NCI-H187 treated with DMSO at 0.1 percent for 48 hours (cell line): ENCODE results near the gene USF3.
A peak's percentile ranks its signal among the peaks of the same experiment; 100 is the strongest.

Experiments used
- DNase-seq: peaks from one replicate; lab custom pipeline; 2025; lab: John Stamatoyannopoulos, UW

Gene USF3

GRCh38 chr3:113698213-113698742 is 1.8 kb upstream of the USF3 start:
- DNase-seq = no peak

- no peak for DNase-seq
These were observed 1.2 kb upstream of the USF3 start for GRCh38 chr3:113697500-113698090.

GRCh38 chr3:113696658-113697499 is 437 bp upstream of the USF3 start:
- peak; percentile 96 for DNase-seq

- DNase-seq = no peak
These were observed 1.0 kb downstream of the USF3 start for GRCh38 chr3:113695431-113695785.

- no peak for DNase-seq
These were observed 6.0 kb downstream of the USF3 start for GRCh38 chr3:113690482-113690881.

GRCh38 chr3:113685956-113686721 is 10.3 kb downstream of the USF3 start:
- no peak for DNase-seq

GRCh38 chr3:113685124-113685523 is 11.3 kb downstream of the USF3 start:
- no peak for DNase-seq

- no peak for DNase-seq
These were observed 12.1 kb downstream of the USF3 start for GRCh38 chr3:113684271-113684819.

GRCh38 chr3:113678773-113679172 is 17.7 kb downstream of the USF3 start:
- no peak for DNase-seq

- DNase-seq = no peak
These were observed 18.7 kb downstream of the USF3 start for GRCh38 chr3:113677737-113678136.

- DNase-seq = no peak
These were observed 20.2 kb downstream of the USF3 start for GRCh38 chr3:113676261-113676660.

- no peak for DNase-seq
These were observed 22.8 kb downstream of the USF3 start for GRCh38 chr3:113673593-113673992.

- no peak for DNase-seq
These were observed 28.4 kb downstream of the USF3 start for GRCh38 chr3:113668015-113668414.

- DNase-seq = no peak
These were observed 31.8 kb downstream of the USF3 start for GRCh38 chr3:113664523-113665094.

- DNase-seq = no peak
These were observed 32.7 kb downstream of the USF3 start for GRCh38 chr3:113663761-113664160.

GRCh38 chr3:113663324-113663750 is 33.1 kb downstream of the USF3 start:
- no peak for DNase-seq

- no peak for DNase-seq
These were observed 33.6 kb downstream of the USF3 start for GRCh38 chr3:113662824-113663223.

GRCh38 chr3:113660896-113661295 is 35.5 kb downstream of the USF3 start:
- no peak for DNase-seq

GRCh38 chr3:113660458-113660857 is 36.0 kb downstream of the USF3 start:
- DNase-seq = no peak

GRCh38 chr3:113659996-113660395 is 36.4 kb downstream of the USF3 start:
- DNase-seq = no peak

GRCh38 chr3:113659101-113659541 is 37.3 kb downstream of the USF3 start:
- no peak for DNase-seq

- DNase-seq = no peak
These were observed 38.3 kb downstream of the USF3 start for GRCh38 chr3:113658107-113658506.
